ENCODE measurements around the gene AARS1.
"Not testable (repeated sequence)": the region's sequence is repeated elsewhere in the genome, so short reads cannot be mapped to it uniquely, and the experiment has no call there.

The AARS1 gene

GRCh38 chr16:70295634-70296033 lies 6.3 kb upstream of the AARS1 start:
- no peaks in the 10 kb centered on the region for H3K27me3 ChIP-seq (ENCODE audit: control insufficient read depth, low read length)
- H4K20me1 ChIP-seq (ENCODE audit: control insufficient read depth, insufficient read depth, low read depth, low read length): no peaks in the 10 kb centered on the region
- H3K4me1 ChIP-seq (ENCODE audit: control insufficient read depth, low read length): peaks cover 17% of the 10 kb centered on the region
- H3K27ac ChIP-seq (ENCODE audit: low read depth, low read length): no peak overlapping the region
- H3K4me3 ChIP-seq (ENCODE audit: low read length): no peak overlapping the region
- H3K4me2 ChIP-seq (ENCODE audit: low read length): no peak overlapping the region
- H3K9me3 ChIP-seq (ENCODE audit: control insufficient read depth, insufficient read depth, low read length): no peaks in the 10 kb centered on the region
- H3K79me2 ChIP-seq (ENCODE audit: control insufficient read depth, low read length): peaks cover 22% of the 10 kb centered on the region
- peaks cover 7% of the 10 kb centered on the region; the same call in 1 of the 2 replicates for H3F3A ChIP-seq (ENCODE audit: control insufficient read depth, insufficient read depth)
- H3K36me3 ChIP-seq (ENCODE audit: control insufficient read depth, low read length): peaks cover 9% of the 10 kb centered on the region
- no peak for TF ChIP-seq EZH2phosphoT487 (IDR thresholded peaks at IDR 0.05; ENCODE audit: borderline replicate concordance, low read length)
- TF ChIP-seq, protein P1, sequence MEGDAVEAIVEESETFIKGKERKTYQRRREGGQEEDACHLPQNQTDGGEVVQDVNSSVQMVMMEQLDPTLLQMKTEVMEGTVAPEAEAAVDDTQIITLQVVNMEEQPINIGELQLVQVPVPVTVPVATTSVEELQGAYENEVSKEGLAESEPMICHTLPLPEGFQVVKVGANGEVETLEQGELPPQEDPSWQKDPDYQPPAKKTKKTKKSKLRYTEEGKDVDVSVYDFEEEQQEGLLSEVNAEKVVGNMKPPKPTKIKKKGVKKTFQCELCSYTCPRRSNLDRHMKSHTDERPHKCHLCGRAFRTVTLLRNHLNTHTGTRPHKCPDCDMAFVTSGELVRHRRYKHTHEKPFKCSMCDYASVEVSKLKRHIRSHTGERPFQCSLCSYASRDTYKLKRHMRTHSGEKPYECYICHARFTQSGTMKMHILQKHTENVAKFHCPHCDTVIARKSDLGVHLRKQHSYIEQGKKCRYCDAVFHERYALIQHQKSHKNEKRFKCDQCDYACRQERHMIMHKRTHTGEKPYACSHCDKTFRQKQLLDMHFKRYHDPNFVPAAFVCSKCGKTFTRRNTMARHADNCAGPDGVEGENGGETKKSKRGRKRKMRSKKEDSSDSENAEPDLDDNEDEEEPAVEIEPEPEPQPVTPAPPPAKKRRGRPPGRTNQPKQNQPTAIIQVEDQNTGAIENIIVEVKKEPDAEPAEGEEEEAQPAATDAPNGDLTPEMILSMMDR (IDR thresholded peaks at IDR 0.05; ENCODE audit: low read depth, low read length, poor library complexity, severe bottlenecking): no peak
- no peaks in the 10 kb centered on the region for H3K9me2 ChIP-seq (replicated peaks; ENCODE audit: control insufficient read depth, low read length)

DNA sequence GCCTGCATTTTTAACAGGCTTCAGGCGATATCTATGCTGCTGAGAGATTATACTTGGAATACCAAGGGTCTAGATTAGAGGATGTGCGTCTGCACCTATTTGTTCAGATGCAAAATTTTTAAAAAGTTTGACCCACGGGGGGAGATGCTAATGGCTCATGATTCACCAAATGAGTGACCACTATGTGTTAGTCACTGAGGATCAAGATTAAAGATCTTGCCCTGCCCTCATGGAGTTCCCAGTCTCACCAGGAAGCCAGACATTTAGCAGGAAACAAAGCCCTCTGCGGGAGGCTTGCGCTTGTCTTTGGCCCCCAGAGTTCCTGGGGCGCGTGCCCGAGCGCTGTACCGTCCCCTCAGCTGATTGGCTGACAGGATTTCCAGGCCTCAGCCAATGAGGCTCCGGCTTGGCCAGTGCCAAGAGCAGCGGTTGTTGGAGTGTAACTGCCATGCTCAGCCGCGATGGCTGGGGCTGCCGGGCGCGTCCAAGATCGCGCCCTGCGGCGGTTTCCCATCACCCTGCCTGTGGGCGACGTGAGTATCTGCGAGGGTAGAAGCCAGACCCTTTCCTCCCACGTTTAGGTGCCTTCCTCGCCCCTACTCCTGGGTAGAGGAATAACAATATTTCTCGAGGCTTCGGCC lies 5.2 kb upstream of the AARS1 start:
- H3K27ac ChIP-seq (ENCODE audit: low read depth, low read length): no peak overlapping the region
- no peak overlapping the region for H3K4me3 ChIP-seq (ENCODE audit: low read length)
- peaks cover 17% of the 10 kb centered on the region for H3K4me1 ChIP-seq (ENCODE audit: control insufficient read depth, low read length)
- no peaks in the 10 kb centered on the region for H4K20me1 ChIP-seq (ENCODE audit: control insufficient read depth, insufficient read depth, low read depth, low read length)
- H3K27me3 ChIP-seq (ENCODE audit: control insufficient read depth, low read length): no peaks in the 10 kb centered on the region
- no peak for TF ChIP-seq EZH2phosphoT487 (IDR thresholded peaks at IDR 0.05; ENCODE audit: borderline replicate concordance, low read length)
- TF ChIP-seq, protein P1 (IDR thresholded peaks at IDR 0.05; ENCODE audit: low read depth, low read length, poor library complexity, severe bottlenecking): no peak
- peaks cover 5% of the 10 kb centered on the region; the same call in 1 of the 2 replicates for H3K36me3 ChIP-seq (ENCODE audit: control insufficient read depth, low read length)
- peaks cover 10% of the 10 kb centered on the region for H3K79me2 ChIP-seq (ENCODE audit: control insufficient read depth, low read length)
- no peak overlapping the region for H3K4me2 ChIP-seq (ENCODE audit: low read length)
- H3K9me3 ChIP-seq (ENCODE audit: control insufficient read depth, insufficient read depth, low read length): no peaks in the 10 kb centered on the region
- H3K9me2 ChIP-seq (replicated peaks; ENCODE audit: control insufficient read depth, low read length): no peaks in the 10 kb centered on the region
- peaks cover 7% of the 10 kb centered on the region; the same call in 1 of the 2 replicates for H3F3A ChIP-seq (ENCODE audit: control insufficient read depth, insufficient read depth)

DNA sequence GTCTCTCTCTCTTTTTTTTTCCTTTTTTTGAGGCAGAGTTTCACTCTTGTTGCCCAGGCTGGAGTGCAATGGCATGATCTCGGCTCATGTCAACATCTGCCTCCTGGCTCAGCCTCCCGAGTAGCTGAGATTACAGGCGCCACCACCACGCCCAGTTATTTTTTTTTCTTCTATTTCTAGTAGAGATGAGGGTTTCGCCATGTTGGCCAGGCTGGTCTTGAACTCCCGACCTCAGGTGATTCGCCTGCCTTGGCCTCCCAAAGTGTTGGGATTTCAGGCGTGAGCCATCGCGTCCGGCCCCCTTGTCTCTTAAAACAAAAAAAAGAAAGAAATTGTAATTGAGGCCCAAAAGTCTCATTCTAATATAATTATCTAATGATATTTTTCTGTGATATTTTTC lies 2.8 kb upstream of the AARS1 start:
- Histone ChIP-seq H3K4me1 (ENCODE audit: control insufficient read depth, low read length) (peaks cover 20% of the 10 kb centered on the region), H3K36me3 (ENCODE audit: control insufficient read depth, low read length) (peaks cover 14% of the 10 kb centered on the region), H3K79me2 (ENCODE audit: control insufficient read depth, low read length) (peaks cover 22% of the 10 kb centered on the region)
- H3K27ac ChIP-seq (ENCODE audit: low read depth, low read length); H3K9me2 ChIP-seq (replicated peaks; ENCODE audit: control insufficient read depth, low read length); H3F3A ChIP-seq (ENCODE audit: control insufficient read depth, insufficient read depth); H3K4me2 ChIP-seq (ENCODE audit: low read length); H3K9me3 ChIP-seq (ENCODE audit: control insufficient read depth, insufficient read depth, low read length); H3K27me3 ChIP-seq (ENCODE audit: control insufficient read depth, low read length); H4K20me1 ChIP-seq (ENCODE audit: control insufficient read depth, insufficient read depth, low read depth, low read length); H3K4me3 ChIP-seq (ENCODE audit: low read length): not testable (repeated sequence)

DNA sequence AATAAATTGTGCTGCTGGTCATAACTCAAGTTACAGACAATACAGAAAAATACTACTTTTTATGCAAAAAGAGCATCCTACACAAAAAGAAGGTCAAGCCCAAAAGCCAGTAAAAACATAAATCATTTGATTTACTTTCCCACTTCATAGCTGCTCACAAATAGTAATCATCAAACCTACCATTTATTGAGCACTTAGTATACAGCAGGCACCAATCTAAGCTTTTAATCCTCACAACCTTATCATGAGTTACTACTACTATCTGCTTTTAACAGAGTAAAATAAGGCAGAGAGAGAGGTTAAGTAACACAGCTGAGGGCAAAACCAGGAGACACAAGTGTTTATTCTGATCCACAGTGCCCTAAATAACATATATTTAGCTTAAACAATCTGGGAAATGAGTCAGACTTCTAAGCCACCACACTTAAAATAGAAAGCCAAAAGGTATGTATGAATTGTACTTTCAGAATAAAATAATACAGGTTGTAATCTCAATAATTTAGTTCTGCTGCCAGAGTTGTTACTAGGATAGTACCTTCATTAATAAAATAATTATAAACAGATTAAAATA lies 1.7 kb upstream of the AARS1 start:
- Histone ChIP-seq H3K79me2 (ENCODE audit: control insufficient read depth, low read length) (peaks cover 30% of the 10 kb centered on the region), H3K9me3 (ENCODE audit: control insufficient read depth, insufficient read depth, low read length) (no peaks in the 10 kb centered on the region), H3K4me2 (ENCODE audit: low read length) (no peak overlapping the region), H3K27ac (ENCODE audit: low read depth, low read length) (no peak overlapping the region), H3K4me3 (ENCODE audit: low read length) (no peak overlapping the region), H3K4me1 (ENCODE audit: control insufficient read depth, low read length) (peaks cover 20% of the 10 kb centered on the region), H4K20me1 (ENCODE audit: control insufficient read depth, insufficient read depth, low read depth, low read length) (no peaks in the 10 kb centered on the region), H3K36me3 (ENCODE audit: control insufficient read depth, low read length) (peaks cover 18% of the 10 kb centered on the region), H3K9me2 (replicated peaks; ENCODE audit: control insufficient read depth, low read length) (no peaks in the 10 kb centered on the region), H3K27me3 (ENCODE audit: control insufficient read depth, low read length) (no peaks in the 10 kb centered on the region), H3F3A (ENCODE audit: control insufficient read depth, insufficient read depth) (peaks cover 4% of the 10 kb centered on the region; the same call in 1 of the 2 replicates)
- TF ChIP-seq, protein P1 (IDR thresholded peaks at IDR 0.05; ENCODE audit: low read depth, low read length, poor library complexity, severe bottlenecking): no peak
- TF ChIP-seq EZH2phosphoT487 (IDR thresholded peaks at IDR 0.05; ENCODE audit: borderline replicate concordance, low read length): no peak

DNA sequence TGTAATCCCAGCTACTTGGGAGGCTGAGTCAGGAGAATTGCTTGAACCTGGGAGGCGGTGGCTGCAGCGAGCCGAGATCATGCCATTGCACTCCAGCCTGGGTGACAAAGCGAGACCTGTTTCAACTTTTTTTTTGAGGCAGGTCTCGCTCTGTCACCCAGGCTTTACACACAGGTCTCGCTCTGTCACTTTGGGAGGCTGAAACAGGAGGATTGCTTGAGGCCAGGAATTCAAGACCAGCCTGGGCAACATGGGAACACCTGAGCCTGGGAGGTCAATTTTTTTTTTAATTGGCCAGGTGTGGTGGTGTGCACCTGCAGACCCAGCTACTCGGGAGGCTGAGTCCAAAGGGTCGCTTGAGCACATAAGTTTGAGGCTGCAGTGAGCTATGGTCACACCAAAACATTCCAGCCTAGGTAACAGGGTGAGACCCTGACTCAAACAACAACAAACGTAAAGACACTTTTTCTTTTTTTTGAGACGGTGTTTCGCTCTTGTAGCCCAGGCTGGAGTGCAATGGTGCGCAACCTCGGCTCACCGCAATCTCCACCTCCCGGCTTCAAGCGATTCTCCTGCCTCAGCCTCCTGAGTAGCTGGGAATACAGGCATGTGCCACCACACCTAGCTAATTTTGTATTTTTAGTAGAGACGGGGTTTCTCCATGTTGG lies 1.9 kb downstream of the AARS1 start:
- not testable (repeated sequence) for H3K27ac ChIP-seq (ENCODE audit: low read depth, low read length); H4K20me1 ChIP-seq (ENCODE audit: control insufficient read depth, insufficient read depth, low read depth, low read length); H3K9me2 ChIP-seq (replicated peaks; ENCODE audit: control insufficient read depth, low read length); H3K27me3 ChIP-seq (ENCODE audit: control insufficient read depth, low read length); H3K9me3 ChIP-seq (ENCODE audit: control insufficient read depth, insufficient read depth, low read length); H3F3A ChIP-seq (ENCODE audit: control insufficient read depth, insufficient read depth)
- H3K4me1 ChIP-seq (ENCODE audit: control insufficient read depth, low read length): peaks cover 20% of the 10 kb centered on the region
- H3K4me3 ChIP-seq (ENCODE audit: low read length): peak overlapping the region; percentile 96
- peaks cover 64% of the 10 kb centered on the region for H3K79me2 ChIP-seq (ENCODE audit: control insufficient read depth, low read length)
- H3K36me3 ChIP-seq (ENCODE audit: control insufficient read depth, low read length): peaks cover 48% of the 10 kb centered on the region
- H3K4me2 ChIP-seq (ENCODE audit: low read length): peak overlapping the region; percentile 71

Measured in DOHH2 (cell line).